ENCODE measurements around the gene GLT8D1. TPM values are rescaled to one million over a fixed set of nuclear protein-coding genes. Genes with fewer than 3 reads are reported as not detected.

GLT8D1 gene
- total and polyA plus RNA-seq, 9 of the 15 experiments (the other 6 are each of a cell fraction or from before 2014, with no cell fraction given), result 14.1 to 65.9 (median 33.7) TPM

DNA sequence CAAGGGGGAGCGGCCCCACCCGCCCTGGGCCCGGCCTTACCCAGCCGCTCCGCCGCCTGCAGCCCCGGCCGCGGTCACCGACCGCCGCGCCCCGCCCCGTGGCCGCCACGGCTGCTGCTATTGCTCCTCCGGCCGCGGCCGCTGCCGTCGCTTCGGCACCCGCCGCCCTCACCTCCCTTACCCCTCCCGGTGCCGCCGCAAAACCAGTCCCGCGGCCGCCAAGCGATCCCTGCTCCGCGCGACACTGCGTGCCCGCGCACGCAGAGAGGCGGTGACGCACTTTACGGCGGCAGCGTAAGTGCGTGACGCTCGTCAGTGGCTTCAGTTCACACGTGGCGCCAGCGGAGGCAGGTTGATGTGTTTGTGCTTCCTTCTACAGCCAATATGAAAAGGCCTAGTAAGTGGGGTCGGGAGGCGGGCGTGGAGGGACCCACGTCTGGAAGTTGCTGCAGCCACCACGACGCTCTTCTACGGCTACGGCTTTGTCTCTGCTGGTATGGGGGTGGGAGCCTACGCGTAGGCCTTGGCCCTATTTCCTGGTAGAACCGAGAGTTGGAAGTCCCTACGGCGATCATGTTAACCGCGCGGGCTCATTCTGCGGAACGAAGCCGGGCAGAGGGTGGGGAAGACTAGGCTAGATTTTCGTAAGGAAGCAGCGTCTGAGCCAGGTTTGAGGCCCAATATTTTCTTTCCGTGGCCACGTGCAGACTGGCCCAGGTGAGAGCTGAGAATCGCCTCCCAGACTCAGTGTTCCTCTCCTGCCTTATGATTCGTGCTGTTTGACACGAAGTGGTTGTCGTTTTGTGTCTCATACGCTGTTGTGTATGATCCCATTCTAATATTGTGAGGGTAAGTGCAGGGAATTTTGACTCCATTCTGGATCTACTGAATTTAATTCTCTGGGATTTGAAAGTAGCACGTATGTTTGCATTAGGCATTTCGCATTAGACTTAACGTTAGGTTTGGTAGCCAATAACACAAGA is 19.6 kb downstream of the GLT8D1 start, which contains the start of the genes GNL3 and PBRM1 (continued):
- TF ChIP-seq NR0B1 (IDR thresholded peaks at IDR 0.05; ENCODE audit: partially characterized antibody), result no peak
- TF ChIP-seq BDP1 (IDR thresholded peaks at IDR 0.05; ENCODE audit: insufficient read depth, insufficient read length), result no peak
- TF ChIP-seq ATF1 (CRISPR knock-in tag; IDR thresholded peaks at IDR 0.05), result peak; percentile 40; the same call in 1 of the 2 replicates
- TF ChIP-seq ATF1 (tag; IDR thresholded peaks at IDR 0.05), result peak; percentile 94
- TF ChIP-seq ZNF79 (CRISPR knock-in tag; IDR thresholded peaks at IDR 0.05; ENCODE audit: low read depth), result no peak
- no peak for TF ChIP-seq ZFPM2 (CRISPR knock-in tag; IDR thresholded peaks at IDR 0.05)
- peak; percentile 78 for TF ChIP-seq ATF7 (IDR thresholded peaks at IDR 0.05)
- no peak for TF ChIP-seq DNMT1 (IDR thresholded peaks at IDR 0.05)
- TF ChIP-seq, protein P1, sequence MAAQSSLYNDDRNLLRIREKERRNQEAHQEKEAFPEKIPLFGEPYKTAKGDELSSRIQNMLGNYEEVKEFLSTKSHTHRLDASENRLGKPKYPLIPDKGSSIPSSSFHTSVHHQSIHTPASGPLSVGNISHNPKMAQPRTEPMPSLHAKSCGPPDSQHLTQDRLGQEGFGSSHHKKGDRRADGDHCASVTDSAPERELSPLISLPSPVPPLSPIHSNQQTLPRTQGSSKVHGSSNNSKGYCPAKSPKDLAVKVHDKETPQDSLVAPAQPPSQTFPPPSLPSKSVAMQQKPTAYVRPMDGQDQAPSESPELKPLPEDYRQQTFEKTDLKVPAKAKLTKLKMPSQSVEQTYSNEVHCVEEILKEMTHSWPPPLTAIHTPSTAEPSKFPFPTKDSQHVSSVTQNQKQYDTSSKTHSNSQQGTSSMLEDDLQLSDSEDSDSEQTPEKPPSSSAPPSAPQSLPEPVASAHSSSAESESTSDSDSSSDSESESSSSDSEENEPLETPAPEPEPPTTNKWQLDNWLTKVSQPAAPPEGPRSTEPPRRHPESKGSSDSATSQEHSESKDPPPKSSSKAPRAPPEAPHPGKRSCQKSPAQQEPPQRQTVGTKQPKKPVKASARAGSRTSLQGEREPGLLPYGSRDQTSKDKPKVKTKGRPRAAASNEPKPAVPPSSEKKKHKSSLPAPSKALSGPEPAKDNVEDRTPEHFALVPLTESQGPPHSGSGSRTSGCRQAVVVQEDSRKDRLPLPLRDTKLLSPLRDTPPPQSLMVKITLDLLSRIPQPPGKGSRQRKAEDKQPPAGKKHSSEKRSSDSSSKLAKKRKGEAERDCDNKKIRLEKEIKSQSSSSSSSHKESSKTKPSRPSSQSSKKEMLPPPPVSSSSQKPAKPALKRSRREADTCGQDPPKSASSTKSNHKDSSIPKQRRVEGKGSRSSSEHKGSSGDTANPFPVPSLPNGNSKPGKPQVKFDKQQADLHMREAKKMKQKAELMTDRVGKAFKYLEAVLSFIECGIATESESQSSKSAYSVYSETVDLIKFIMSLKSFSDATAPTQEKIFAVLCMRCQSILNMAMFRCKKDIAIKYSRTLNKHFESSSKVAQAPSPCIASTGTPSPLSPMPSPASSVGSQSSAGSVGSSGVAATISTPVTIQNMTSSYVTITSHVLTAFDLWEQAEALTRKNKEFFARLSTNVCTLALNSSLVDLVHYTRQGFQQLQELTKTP (IDR thresholded peaks at IDR 0.05; ENCODE audit: low read depth in 1 of 2, partially characterized antibody in 2 of 2), result no peak
- TF ChIP-seq, protein P2, sequence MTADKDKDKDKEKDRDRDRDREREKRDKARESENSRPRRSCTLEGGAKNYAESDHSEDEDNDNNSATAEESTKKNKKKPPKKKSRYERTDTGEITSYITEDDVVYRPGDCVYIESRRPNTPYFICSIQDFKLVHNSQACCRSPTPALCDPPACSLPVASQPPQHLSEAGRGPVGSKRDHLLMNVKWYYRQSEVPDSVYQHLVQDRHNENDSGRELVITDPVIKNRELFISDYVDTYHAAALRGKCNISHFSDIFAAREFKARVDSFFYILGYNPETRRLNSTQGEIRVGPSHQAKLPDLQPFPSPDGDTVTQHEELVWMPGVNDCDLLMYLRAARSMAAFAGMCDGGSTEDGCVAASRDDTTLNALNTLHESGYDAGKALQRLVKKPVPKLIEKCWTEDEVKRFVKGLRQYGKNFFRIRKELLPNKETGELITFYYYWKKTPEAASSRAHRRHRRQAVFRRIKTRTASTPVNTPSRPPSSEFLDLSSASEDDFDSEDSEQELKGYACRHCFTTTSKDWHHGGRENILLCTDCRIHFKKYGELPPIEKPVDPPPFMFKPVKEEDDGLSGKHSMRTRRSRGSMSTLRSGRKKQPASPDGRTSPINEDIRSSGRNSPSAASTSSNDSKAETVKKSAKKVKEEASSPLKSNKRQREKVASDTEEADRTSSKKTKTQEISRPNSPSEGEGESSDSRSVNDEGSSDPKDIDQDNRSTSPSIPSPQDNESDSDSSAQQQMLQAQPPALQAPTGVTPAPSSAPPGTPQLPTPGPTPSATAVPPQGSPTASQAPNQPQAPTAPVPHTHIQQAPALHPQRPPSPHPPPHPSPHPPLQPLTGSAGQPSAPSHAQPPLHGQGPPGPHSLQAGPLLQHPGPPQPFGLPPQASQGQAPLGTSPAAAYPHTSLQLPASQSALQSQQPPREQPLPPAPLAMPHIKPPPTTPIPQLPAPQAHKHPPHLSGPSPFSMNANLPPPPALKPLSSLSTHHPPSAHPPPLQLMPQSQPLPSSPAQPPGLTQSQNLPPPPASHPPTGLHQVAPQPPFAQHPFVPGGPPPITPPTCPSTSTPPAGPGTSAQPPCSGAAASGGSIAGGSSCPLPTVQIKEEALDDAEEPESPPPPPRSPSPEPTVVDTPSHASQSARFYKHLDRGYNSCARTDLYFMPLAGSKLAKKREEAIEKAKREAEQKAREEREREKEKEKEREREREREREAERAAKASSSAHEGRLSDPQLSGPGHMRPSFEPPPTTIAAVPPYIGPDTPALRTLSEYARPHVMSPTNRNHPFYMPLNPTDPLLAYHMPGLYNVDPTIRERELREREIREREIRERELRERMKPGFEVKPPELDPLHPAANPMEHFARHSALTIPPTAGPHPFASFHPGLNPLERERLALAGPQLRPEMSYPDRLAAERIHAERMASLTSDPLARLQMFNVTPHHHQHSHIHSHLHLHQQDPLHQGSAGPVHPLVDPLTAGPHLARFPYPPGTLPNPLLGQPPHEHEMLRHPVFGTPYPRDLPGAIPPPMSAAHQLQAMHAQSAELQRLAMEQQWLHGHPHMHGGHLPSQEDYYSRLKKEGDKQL (CRISPR knock-in tag; IDR thresholded peaks at IDR 0.05; ENCODE audit: borderline replicate concordance), result no peak
- TF ChIP-seq GABPB1 (CRISPR knock-in tag; IDR thresholded peaks at IDR 0.05), result no peak; the same call in 1 of the 2 replicates
- no peak for TF ChIP-seq SAFB2 (IDR thresholded peaks at IDR 0.05; ENCODE audit: borderline replicate concordance, low read depth, low read length, severe bottlenecking)
